ENCODE data around the gene LRRC23. TPM values are rescaled to one million over a fixed set of nuclear protein-coding genes. Genes with fewer than 3 reads are reported as not detected.

Gene LRRC23
- polyA plus RNA-seq, 1 of the 3 experiments (the other 2 are of a cell fraction) = 11.9 TPM

GRCh38 chr12:6872073-6873048 lies 32.3 kb upstream of the LRRC23 start:
- Histone ChIP-seq H3K9me3 (no peaks in the 10 kb centered on the region), H3K36me3 (replicated peaks in 1 of 2; ENCODE audit: control insufficient read depth in 1 of 2, insufficient read depth in 2 of 2, low read length in 1 of 2) (peaks cover 20 to 26% of the 10 kb centered on the region in 2 experiments), H4K20me1 (ENCODE audit: insufficient read depth) (peaks cover 44% of the 10 kb centered on the region), H3K9ac (peak overlapping the region; percentile 89), H3K4me1 (ENCODE audit: control insufficient read depth in 1 of 2, insufficient read depth in 2 of 2, low read depth in 1 of 2, low read length in 1 of 2) (peaks cover 30 to 39% of the 10 kb centered on the region in 2 experiments), H3F3A (replicated peaks; ENCODE audit: insufficient read depth) (peaks cover 38% of the 10 kb centered on the region), H3K9me2 (no peaks in the 10 kb centered on the region), H3K4me2 (peak overlapping the region; percentile 100), H3K79me2 (ENCODE audit: insufficient read depth) (peaks cover 73% of the 10 kb centered on the region), H3K27ac (ENCODE audit: low read depth in 2 of 2, low read length in 1 of 2) (peak overlapping the region; percentile 69 to 84), H3K4me3 (ENCODE audit: low read depth in 2 of 2, low read length in 1 of 2) (peak overlapping the region; percentile 64 to 91), H3K27me3 (ENCODE audit: insufficient read depth) (no peaks in the 10 kb centered on the region), H2AFZ (ENCODE audit: low read depth) (no peak overlapping the region)
- DNase-seq = peak; percentile 91
- POLR2A ChIA-PET = interaction anchor here (0.6 to 4.0 kb wide), 23 partner anchors 9 to 268 kb away, joined by 3 to 45 read pairs (median 4); partner anchors contain the start of genes C12orf57, CDCA3, COPS7A and ENO2
- 15% methylated on average over 18 of the region's 40 CpGs for WGBS (ENCODE audit: low lambda C conversion rate)
- CTCF ChIA-PET = interaction anchor here (0.7 to 10.9 kb wide), 47 partner anchors 9 to 356 kb away, joined by 3 to 164 read pairs (median 6); partner anchors contain the start of genes CDCA3, COPS7A, ENO2 and GNB3
- TF ChIP-seq RAD21 (IDR thresholded peaks at IDR 0.05; ENCODE audit: low read length) (peak; percentile 46), USF1 (IDR thresholded peaks at IDR 0.05; ENCODE audit: borderline replicate concordance, low read depth) (0 out of 2 replicates have a peak, but pooled peaks have one; percentile 11), SMC3 (IDR thresholded peaks at IDR 0.05; ENCODE audit: low read depth, low read length) (peak; percentile 28; the same call in 1 of the 2 replicates), EP300 (IDR thresholded peaks at IDR 0.05; ENCODE audit: borderline replicate concordance in 1 of 2, low read depth in 1 of 2, low read length in 1 of 2) (no peak), MXI1 (IDR thresholded peaks at IDR 0.05; ENCODE audit: low read depth, low read length) (peak; percentile 93), SIN3A (IDR thresholded peaks at IDR 0.05; ENCODE audit: borderline replicate concordance, low read depth, low read length) (0 out of 2 replicates have a peak, but pooled peaks have one; percentile 71), CTCF (IDR thresholded peaks at IDR 0.05) (peak; percentile 88), REST (IDR thresholded peaks at IDR 0.05; ENCODE audit: low read depth, low read length) (no peak), RCOR1 (IDR thresholded peaks at IDR 0.05; ENCODE audit: low read length) (no peak), MAX (IDR thresholded peaks at IDR 0.05; ENCODE audit: low read depth) (peak; percentile 63; the same call in 1 of the 2 replicates), PBX3 (IDR thresholded peaks at IDR 0.05) (no peak; the same call in 1 of the 2 replicates)
